ENCODE results near the gene STYXL1. TPM values are rescaled to one million over a fixed set of nuclear protein-coding genes. Genes with fewer than 3 reads are reported as not detected.
"Not testable (repeated sequence)": the region's sequence is repeated elsewhere in the genome, so short reads cannot be mapped to it uniquely, and the experiment has no call there.

STYXL1 gene
- total RNA-seq, 1 experiment from 2014 or later = 42.3 TPM

- no peaks in the 10 kb centered on the region for H3K9me3 Mint-ChIP-seq (ENCODE audit: unreplicated experiment)
- H3K4me3 ChIP-seq (ENCODE audit: low read depth, low read length) = no peak overlapping the region
- intact Hi-C loops (cut with micrococcal nuclease; ENCODE audit: unreplicated experiment) = no loop called here
- no TSS peak for BruUV-seq (replicated peaks)
- no peak for DNase-seq
- H3K27me3 Mint-ChIP-seq (ENCODE audit: insufficient read depth, unreplicated experiment) = no peaks in the 10 kb centered on the region
- no peak overlapping the region for H3K27ac Mint-ChIP-seq (ENCODE audit: unreplicated experiment)
- CTCF ChIA-PET = no interaction called here
- POLR2A ChIA-PET = interaction anchor here (0.5 kb wide), 1 partner anchor 8 kb away, joined by 5 read pairs; no protein-coding TSS in a partner anchor
- H3K4me1 ChIP-seq = no peaks in the 10 kb centered on the region
- TF ChIP-seq, protein P1, sequence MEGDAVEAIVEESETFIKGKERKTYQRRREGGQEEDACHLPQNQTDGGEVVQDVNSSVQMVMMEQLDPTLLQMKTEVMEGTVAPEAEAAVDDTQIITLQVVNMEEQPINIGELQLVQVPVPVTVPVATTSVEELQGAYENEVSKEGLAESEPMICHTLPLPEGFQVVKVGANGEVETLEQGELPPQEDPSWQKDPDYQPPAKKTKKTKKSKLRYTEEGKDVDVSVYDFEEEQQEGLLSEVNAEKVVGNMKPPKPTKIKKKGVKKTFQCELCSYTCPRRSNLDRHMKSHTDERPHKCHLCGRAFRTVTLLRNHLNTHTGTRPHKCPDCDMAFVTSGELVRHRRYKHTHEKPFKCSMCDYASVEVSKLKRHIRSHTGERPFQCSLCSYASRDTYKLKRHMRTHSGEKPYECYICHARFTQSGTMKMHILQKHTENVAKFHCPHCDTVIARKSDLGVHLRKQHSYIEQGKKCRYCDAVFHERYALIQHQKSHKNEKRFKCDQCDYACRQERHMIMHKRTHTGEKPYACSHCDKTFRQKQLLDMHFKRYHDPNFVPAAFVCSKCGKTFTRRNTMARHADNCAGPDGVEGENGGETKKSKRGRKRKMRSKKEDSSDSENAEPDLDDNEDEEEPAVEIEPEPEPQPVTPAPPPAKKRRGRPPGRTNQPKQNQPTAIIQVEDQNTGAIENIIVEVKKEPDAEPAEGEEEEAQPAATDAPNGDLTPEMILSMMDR (IDR thresholded peaks at IDR 0.05; ENCODE audit: insufficient read depth in 1 of 2, low read depth in 1 of 2, low read length in 1 of 2, severe bottlenecking in 1 of 2, unreplicated experiment in 1 of 2) = no peak
- no peaks in the 10 kb centered on the region for H3K4me1 Mint-ChIP-seq (ENCODE audit: low read depth, unreplicated experiment)
- H3K36me3 Mint-ChIP-seq (ENCODE audit: insufficient read depth, unreplicated experiment) = peaks cover 4% of the 10 kb centered on the region
- H3K27me3 ChIP-seq (replicated peaks; ENCODE audit: control insufficient read depth, insufficient read depth, low read length) = no peaks in the 10 kb centered on the region
- no peak overlapping the region for H3K4me3 Mint-ChIP-seq (ENCODE audit: unreplicated experiment)
- no peaks in the 10 kb centered on the region for H3K9me3 ChIP-seq
- no peaks in the 10 kb centered on the region for H3K36me3 ChIP-seq (ENCODE audit: control insufficient read depth, insufficient read depth, low read length)
Observed at GRCh38 chr7:76008156-76008687, 39.6 kb downstream of the STYXL1 start.

GRCh38 chr7:76005004-76005403 is 42.8 kb downstream of the STYXL1 start:
- H3K27me3 Mint-ChIP-seq (ENCODE audit: insufficient read depth, unreplicated experiment); H3K4me1 ChIP-seq; H3K9me3 ChIP-seq; H3K4me3 ChIP-seq (ENCODE audit: low read depth, low read length); H3K27ac Mint-ChIP-seq (ENCODE audit: unreplicated experiment); intact Hi-C loops (cut with micrococcal nuclease; ENCODE audit: unreplicated experiment); H3K4me1 Mint-ChIP-seq (ENCODE audit: low read depth, unreplicated experiment); H3K4me3 Mint-ChIP-seq (ENCODE audit: unreplicated experiment); POLR2A ChIA-PET; BruUV-seq (replicated peaks); CTCF ChIA-PET; H3K9me3 Mint-ChIP-seq (ENCODE audit: unreplicated experiment); H3K27me3 ChIP-seq (replicated peaks; ENCODE audit: control insufficient read depth, insufficient read depth, low read length); DNase-seq; H3K36me3 ChIP-seq (ENCODE audit: control insufficient read depth, insufficient read depth, low read length): not testable (repeated sequence)
- H3K36me3 Mint-ChIP-seq (ENCODE audit: insufficient read depth, unreplicated experiment) = peaks cover 12% of the 10 kb centered on the region

- no peaks in the 10 kb centered on the region for H3K4me1 ChIP-seq
- no peaks in the 10 kb centered on the region for H3K36me3 ChIP-seq (ENCODE audit: control insufficient read depth, insufficient read depth, low read length)
- ChIA-PET POLR2A (no interaction called here), CTCF (interaction anchor here (1.0 kb wide), 1 partner anchor 137 kb away, joined by 3 read pairs; no protein-coding TSS in a partner anchor)
- no peaks in the 10 kb centered on the region for H3K9me3 ChIP-seq
- Mint-ChIP-seq H3K27ac (ENCODE audit: unreplicated experiment) (no peak overlapping the region), H3K36me3 (ENCODE audit: insufficient read depth, unreplicated experiment) (peaks cover 12% of the 10 kb centered on the region), H3K27me3 (ENCODE audit: insufficient read depth, unreplicated experiment) (no peaks in the 10 kb centered on the region), H3K4me3 (ENCODE audit: unreplicated experiment) (no peak overlapping the region), H3K4me1 (ENCODE audit: low read depth, unreplicated experiment) (no peaks in the 10 kb centered on the region), H3K9me3 (ENCODE audit: unreplicated experiment) (no peaks in the 10 kb centered on the region)
- intact Hi-C loops (cut with micrococcal nuclease; ENCODE audit: unreplicated experiment) = no loop called here
- DNase-seq = no peak
- no peak overlapping the region for H3K4me3 ChIP-seq (ENCODE audit: low read depth, low read length)
- TF ChIP-seq, protein P1 (IDR thresholded peaks at IDR 0.05; ENCODE audit: insufficient read depth in 1 of 2, low read depth in 1 of 2, low read length in 1 of 2, severe bottlenecking in 1 of 2, unreplicated experiment in 1 of 2) = no peak
- no peaks in the 10 kb centered on the region for H3K27me3 ChIP-seq (replicated peaks; ENCODE audit: control insufficient read depth, insufficient read depth, low read length)
- no TSS peak for BruUV-seq (replicated peaks)
Observed at GRCh38 chr7:76003351-76003750, 44.4 kb downstream of the STYXL1 start.

DNA sequence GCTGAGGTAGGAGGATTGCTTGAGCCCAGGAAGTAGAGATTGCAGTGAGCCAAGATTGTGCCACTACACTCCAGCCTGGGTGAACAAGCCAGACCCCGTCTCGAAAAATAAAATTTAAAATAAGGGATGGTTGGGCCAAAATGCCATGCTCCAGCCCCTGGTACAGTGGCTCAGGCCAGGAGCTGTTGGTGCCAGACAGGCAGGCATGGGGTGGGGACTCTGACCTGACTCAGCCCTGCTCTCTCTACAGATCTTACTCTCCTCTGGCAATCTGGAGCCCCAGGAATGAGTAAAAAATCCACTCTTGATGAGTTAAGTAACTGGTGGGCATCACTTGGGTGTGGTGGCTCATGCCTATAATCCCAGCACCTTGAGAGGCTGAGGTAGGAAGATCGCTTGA is 45.0 kb downstream of the STYXL1 start:
- no peak overlapping the region for H3K4me3 ChIP-seq (ENCODE audit: low read depth, low read length)
- H3K27me3 ChIP-seq (replicated peaks; ENCODE audit: control insufficient read depth, insufficient read depth, low read length) = no peaks in the 10 kb centered on the region
- no TSS peak for BruUV-seq (replicated peaks)
- H3K36me3 ChIP-seq (ENCODE audit: control insufficient read depth, insufficient read depth, low read length) = no peaks in the 10 kb centered on the region
- H3K4me1 Mint-ChIP-seq (ENCODE audit: low read depth, unreplicated experiment) = no peaks in the 10 kb centered on the region
- H3K4me3 Mint-ChIP-seq (ENCODE audit: unreplicated experiment) = no peak overlapping the region
- CTCF ChIA-PET = interaction anchor here (1.0 kb wide), 1 partner anchor 136 kb away, joined by 3 read pairs; no protein-coding TSS in a partner anchor
- no peaks in the 10 kb centered on the region for H3K4me1 ChIP-seq
- no peak overlapping the region for H3K27ac Mint-ChIP-seq (ENCODE audit: unreplicated experiment)
- POLR2A ChIA-PET = no interaction called here
- TF ChIP-seq, protein P1 (IDR thresholded peaks at IDR 0.05; ENCODE audit: insufficient read depth in 1 of 2, low read depth in 1 of 2, low read length in 1 of 2, severe bottlenecking in 1 of 2, unreplicated experiment in 1 of 2) = no peak
- H3K9me3 ChIP-seq = no peaks in the 10 kb centered on the region
- no peak for DNase-seq
- H3K9me3 Mint-ChIP-seq (ENCODE audit: unreplicated experiment) = no peaks in the 10 kb centered on the region
- intact Hi-C loops (cut with micrococcal nuclease; ENCODE audit: unreplicated experiment) = no loop called here
- peaks cover 12% of the 10 kb centered on the region for H3K36me3 Mint-ChIP-seq (ENCODE audit: insufficient read depth, unreplicated experiment)
- no peaks in the 10 kb centered on the region for H3K27me3 Mint-ChIP-seq (ENCODE audit: insufficient read depth, unreplicated experiment)
